ENCODE results near the gene SH3BGR.

The SH3BGR gene

GRCh38 chr21:39555911-39556590, 104.3 kb downstream of the SH3BGR start:
- no peak for FAIRE-seq

GRCh38 chr21:39559511-39559910, 107.7 kb downstream of the SH3BGR start:
- no peak for FAIRE-seq

- FAIRE-seq, result no peak
Measured at GRCh38 chr21:39561140-39561539, 109.4 kb downstream of the SH3BGR start.

GRCh38 chr21:39562791-39563770, 111.3 kb downstream of the SH3BGR start:
- FAIRE-seq, result no peak

- FAIRE-seq, result no peak
Measured at GRCh38 chr21:39564200-39564599, 112.4 kb downstream of the SH3BGR start.
